Left ventricle myocardium superior (tissue), 1 donor: ENCODE data around the gene PNO1. TPM values are rescaled to one million over a fixed set of nuclear protein-coding genes. Genes with fewer than 3 reads are reported as not detected.

Experiments
- total RNA-seq: library from RNA; stranded (reverse); fragmentation: NEBNext Ultra II Directional; extraction: Animal tissue kit (Norgen Biotek cat#: 25700); gene quantifications from one replicate; pipeline ENCODE4 v1.2.1, GENCODE V29; 2021
- donor health status: DM: no; HTN: yes; CAD: no; lungs with severe emphysema.

Gene PNO1
- total RNA-seq, 1 donor from 2014 or later, result 7.4 TPM

Other genes starting within 250 kb of the PNO1 start
- 18.5 TPM for gene C1D, start 94.9 kb upstream of the PNO1 start, total RNA-seq
- 38.5 TPM for gene PPP3R1, start 94.6 kb downstream of the PNO1 start, total RNA-seq
- gene CNRIP1, start 162.1 kb downstream of the PNO1 start, total RNA-seq, result 11.1 TPM
- 4.1 TPM for gene PLEK, start 207.4 kb downstream of the PNO1 start, total RNA-seq